ENCODE data around the gene WDR59.

DNA sequence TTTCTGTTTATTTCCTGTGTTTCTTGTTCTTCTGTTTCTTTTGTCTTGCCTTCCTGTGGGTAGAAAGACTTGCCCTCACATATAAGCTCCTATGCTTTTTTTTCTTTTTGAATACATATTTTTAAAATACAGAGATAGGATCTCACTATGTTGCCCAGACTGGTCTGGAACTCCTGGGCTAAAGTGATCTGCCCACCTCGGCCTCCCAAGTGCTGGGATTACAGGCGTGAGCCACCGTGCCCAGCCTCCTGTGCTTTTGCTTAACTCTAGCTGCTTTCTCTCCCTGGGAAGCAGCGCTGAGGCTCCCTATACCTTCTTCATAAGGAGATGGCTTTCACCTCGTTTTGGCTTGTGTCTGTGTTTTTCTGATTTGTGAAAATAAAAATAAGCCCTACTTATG lies 116.9 kb downstream of the WDR59 start:
- TF ChIP-seq, protein P1, sequence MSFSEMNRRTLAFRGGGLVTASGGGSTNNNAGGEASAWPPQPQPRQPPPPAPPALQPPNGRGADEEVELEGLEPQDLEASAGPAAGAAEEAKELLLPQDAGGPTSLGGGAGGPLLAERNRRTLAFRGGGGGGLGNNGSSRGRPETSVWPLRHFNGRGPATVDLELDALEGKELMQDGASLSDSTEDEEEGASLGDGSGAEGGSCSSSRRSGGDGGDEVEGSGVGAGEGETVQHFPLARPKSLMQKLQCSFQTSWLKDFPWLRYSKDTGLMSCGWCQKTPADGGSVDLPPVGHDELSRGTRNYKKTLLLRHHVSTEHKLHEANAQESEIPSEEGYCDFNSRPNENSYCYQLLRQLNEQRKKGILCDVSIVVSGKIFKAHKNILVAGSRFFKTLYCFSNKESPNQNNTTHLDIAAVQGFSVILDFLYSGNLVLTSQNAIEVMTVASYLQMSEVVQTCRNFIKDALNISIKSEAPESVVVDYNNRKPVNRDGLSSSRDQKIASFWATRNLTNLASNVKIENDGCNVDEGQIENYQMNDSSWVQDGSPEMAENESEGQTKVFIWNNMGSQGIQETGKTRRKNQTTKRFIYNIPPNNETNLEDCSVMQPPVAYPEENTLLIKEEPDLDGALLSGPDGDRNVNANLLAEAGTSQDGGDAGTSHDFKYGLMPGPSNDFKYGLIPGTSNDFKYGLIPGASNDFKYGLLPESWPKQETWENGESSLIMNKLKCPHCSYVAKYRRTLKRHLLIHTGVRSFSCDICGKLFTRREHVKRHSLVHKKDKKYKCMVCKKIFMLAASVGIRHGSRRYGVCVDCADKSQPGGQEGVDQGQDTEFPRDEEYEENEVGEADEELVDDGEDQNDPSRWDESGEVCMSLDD (tag by site-specific recombination; IDR thresholded peaks at IDR 0.05) = no peak
- TF ChIP-seq GLI2 (tag by site-specific recombination; IDR thresholded peaks at IDR 0.05; ENCODE audit: borderline replicate concordance, low read depth) (no peak), SP2 (tag by site-specific recombination; IDR thresholded peaks at IDR 0.05) (no peak), ZNF843 (tag by site-specific recombination; IDR thresholded peaks at IDR 0.05) (no peak), CTCF (tag by site-specific recombination; IDR thresholded peaks at IDR 0.05) (no peak), WT1 (tag by site-specific recombination; IDR thresholded peaks at IDR 0.05) (no peak), YY1 (tag by site-specific recombination; IDR thresholded peaks at IDR 0.05) (no peak), ZNF747 (tag by site-specific recombination; IDR thresholded peaks at IDR 0.05) (no peak), GLIS1 (tag by site-specific recombination; IDR thresholded peaks at IDR 0.05) (no peak)
- TF ChIP-seq, protein P2, sequence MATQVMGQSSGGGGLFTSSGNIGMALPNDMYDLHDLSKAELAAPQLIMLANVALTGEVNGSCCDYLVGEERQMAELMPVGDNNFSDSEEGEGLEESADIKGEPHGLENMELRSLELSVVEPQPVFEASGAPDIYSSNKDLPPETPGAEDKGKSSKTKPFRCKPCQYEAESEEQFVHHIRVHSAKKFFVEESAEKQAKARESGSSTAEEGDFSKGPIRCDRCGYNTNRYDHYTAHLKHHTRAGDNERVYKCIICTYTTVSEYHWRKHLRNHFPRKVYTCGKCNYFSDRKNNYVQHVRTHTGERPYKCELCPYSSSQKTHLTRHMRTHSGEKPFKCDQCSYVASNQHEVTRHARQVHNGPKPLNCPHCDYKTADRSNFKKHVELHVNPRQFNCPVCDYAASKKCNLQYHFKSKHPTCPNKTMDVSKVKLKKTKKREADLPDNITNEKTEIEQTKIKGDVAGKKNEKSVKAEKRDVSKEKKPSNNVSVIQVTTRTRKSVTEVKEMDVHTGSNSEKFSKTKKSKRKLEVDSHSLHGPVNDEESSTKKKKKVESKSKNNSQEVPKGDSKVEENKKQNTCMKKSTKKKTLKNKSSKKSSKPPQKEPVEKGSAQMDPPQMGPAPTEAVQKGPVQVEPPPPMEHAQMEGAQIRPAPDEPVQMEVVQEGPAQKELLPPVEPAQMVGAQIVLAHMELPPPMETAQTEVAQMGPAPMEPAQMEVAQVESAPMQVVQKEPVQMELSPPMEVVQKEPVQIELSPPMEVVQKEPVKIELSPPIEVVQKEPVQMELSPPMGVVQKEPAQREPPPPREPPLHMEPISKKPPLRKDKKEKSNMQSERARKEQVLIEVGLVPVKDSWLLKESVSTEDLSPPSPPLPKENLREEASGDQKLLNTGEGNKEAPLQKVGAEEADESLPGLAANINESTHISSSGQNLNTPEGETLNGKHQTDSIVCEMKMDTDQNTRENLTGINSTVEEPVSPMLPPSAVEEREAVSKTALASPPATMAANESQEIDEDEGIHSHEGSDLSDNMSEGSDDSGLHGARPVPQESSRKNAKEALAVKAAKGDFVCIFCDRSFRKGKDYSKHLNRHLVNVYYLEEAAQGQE (tag by site-specific recombination; IDR thresholded peaks at IDR 0.05) = no peak

Data from HEK293 (cell line).